ENCODE results near the gene NTSR1. TPM values are rescaled to one million over a fixed set of nuclear protein-coding genes. Genes with fewer than 3 reads are reported as not detected.

Gene NTSR1
- total and polyA plus RNA-seq, 11 donors, result 0.01 to 0.32 (median 0.07) TPM; not detected in 7

DNA sequence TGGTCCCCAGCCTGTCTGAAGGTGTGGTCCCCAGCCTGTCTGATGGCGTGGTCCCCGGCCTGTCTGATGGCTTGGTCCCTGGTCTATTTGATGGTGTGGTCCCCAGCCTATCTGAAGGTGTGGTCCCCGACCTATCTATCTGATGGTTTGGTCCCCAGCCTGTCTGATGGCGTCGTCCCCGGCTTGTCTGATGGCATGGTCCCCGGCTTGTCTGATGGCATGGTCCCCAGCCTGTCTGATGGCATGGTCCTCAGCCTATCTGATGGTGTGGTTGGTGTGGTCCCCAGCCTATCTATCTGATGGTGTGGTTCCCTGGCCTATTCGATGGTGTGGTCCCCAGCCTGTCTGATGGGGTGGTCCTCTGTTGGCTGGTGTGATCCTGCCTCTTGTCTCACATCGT is 69.4 kb downstream of the NTSR1 start:
- 91 to 98% (median 97%) methylated on average over 8 to 9 of the region's 9 CpGs for WGBS, 4 donors
- intact Hi-C loops (cut with DNase I), result no loop called here
- H3K9me3 ChIP-seq, result no peaks in the 10 kb centered on the region
- H3K27me3 ChIP-seq, result peaks cover 0 to 11% (median 0%) of the 10 kb centered on the region in 9 donors
- H3K4me3 ChIP-seq, result no peak overlapping the region
- TF ChIP-seq, protein P1, sequence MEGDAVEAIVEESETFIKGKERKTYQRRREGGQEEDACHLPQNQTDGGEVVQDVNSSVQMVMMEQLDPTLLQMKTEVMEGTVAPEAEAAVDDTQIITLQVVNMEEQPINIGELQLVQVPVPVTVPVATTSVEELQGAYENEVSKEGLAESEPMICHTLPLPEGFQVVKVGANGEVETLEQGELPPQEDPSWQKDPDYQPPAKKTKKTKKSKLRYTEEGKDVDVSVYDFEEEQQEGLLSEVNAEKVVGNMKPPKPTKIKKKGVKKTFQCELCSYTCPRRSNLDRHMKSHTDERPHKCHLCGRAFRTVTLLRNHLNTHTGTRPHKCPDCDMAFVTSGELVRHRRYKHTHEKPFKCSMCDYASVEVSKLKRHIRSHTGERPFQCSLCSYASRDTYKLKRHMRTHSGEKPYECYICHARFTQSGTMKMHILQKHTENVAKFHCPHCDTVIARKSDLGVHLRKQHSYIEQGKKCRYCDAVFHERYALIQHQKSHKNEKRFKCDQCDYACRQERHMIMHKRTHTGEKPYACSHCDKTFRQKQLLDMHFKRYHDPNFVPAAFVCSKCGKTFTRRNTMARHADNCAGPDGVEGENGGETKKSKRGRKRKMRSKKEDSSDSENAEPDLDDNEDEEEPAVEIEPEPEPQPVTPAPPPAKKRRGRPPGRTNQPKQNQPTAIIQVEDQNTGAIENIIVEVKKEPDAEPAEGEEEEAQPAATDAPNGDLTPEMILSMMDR (IDR thresholded peaks at IDR 0.05), result no peak
- no peak for TF ChIP-seq POLR2A (IDR thresholded peaks at IDR 0.05)
- H3K27ac ChIP-seq, result no peak overlapping the region
- ATAC-seq, result no peak
- no peaks in the 10 kb centered on the region for H3K36me3 ChIP-seq
- peaks cover 0 to 18% (median 1%) of the 10 kb centered on the region in 12 donors for H3K4me1 ChIP-seq
- no peak for DNase-seq

DNA sequence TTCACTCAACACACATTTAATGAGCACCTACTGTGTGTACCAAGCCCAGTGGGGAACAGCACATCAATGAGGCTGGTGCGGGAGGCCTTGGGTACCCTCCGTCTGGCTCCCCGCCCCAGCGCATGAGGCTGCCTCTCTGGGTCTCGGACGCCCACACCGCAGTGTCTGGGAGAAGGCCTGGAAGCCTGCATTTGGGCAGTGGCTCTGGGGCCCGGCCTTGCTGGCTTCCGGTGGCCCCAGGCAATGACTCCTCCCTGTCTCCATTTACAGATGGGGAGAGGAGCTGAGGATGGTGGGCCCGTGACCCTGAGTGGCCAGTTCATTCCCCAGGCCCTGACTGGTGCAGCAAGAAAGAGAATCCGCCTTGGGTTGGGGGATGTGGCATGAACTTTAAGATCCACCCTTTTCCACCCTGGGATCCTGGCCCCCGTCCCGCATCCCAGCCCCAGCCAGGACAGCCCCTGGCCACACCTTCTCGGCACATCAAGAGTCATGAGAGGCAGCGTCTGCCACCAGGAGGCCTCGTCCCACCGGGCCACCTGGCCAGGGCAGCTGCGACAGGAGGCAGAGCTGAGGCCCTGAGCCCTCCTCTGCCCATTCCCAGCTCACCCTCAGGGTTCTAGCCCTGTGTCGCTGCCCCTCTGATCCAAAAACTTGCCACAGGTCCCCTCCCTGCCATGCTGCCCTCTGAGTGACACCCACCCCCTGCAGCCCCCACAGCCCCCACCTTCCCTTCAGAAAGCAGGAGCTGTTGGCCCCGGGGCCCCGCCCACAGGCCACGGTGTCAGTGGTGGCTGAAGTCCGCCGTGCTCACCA is 70.2 kb downstream of the NTSR1 start:
- no peaks in the 10 kb centered on the region for H3K36me3 ChIP-seq
- intact Hi-C loops (cut with DNase I), result no loop called here
- 77 to 84% (median 80%) methylated on average over 11 to 24 of the region's 24 CpGs for WGBS, 4 donors
- H3K27me3 ChIP-seq, result peaks cover 0 to 8% (median 0%) of the 10 kb centered on the region in 9 donors
- H3K9me3 ChIP-seq, result no peaks in the 10 kb centered on the region
- TF ChIP-seq POLR2A (IDR thresholded peaks at IDR 0.05), result no peak
- TF ChIP-seq, protein P1 (IDR thresholded peaks at IDR 0.05), result no peak
- ATAC-seq (no peak), DNase-seq (no peak)
- no peak overlapping the region for H3K4me3 ChIP-seq
- no peak overlapping the region for H3K27ac ChIP-seq
- peaks cover 0 to 23% (median 7%) of the 10 kb centered on the region in 12 donors for H3K4me1 ChIP-seq

DNA sequence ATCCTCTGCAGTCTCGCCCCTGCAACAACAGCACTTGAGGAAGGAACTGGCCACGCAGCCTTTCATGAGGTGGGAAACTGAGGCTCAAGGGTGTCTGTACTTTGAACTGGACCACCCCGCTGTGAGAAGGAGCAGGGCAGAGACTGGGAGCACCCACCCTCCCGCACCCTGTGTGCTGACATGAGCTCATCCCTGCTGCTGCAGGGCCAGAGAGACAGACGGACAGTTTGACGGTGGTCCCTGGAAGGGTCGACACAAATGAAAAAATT is 70.7 kb downstream of the NTSR1 start:
- Histone ChIP-seq H3K27me3 (peaks cover 0 to 7% (median 0%) of the 10 kb centered on the region in 9 donors), H3K9me3 (no peaks in the 10 kb centered on the region), H3K4me3 (no peak overlapping the region), H3K36me3 (no peaks in the 10 kb centered on the region), H3K27ac (no peak overlapping the region), H3K4me1 (peaks cover 0 to 23% (median 7%) of the 10 kb centered on the region in 12 donors)
- ATAC-seq (no peak), DNase-seq (no peak)
- WGBS, 4 donors, result 89 to 93% (median 91%) methylated on average over 7 of the region's 7 CpGs
- intact Hi-C loops (cut with DNase I), result no loop called here
- TF ChIP-seq, protein P1 (IDR thresholded peaks at IDR 0.05), result no peak
- no peak for TF ChIP-seq POLR2A (IDR thresholded peaks at IDR 0.05)

DNA sequence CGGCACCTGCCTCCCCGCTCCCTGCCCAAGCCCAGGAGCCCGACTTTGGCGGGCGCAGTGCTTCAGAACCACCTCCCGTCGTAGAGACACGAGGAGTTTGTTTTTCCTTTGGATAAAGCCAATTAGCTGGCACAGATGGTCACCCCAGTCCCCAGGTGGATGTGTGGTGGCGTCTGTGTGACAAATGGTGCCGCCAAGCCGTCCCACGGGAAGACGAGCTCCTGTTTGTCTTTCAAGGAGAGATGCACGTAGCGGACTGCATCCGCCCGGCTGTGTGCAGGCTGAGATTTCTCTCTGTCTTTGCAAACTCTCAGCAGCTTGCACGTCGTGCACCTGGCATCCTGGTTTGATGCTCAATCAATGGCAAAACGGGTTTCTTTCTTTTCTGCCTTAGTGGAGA is 71.6 kb downstream of the NTSR1 start:
- WGBS, 4 donors, result 79 to 83% (median 82%) methylated on average over 20 of the region's 20 CpGs
- peaks cover 0 to 23% (median 7%) of the 10 kb centered on the region in 12 donors for H3K4me1 ChIP-seq
- no peak for TF ChIP-seq POLR2A (IDR thresholded peaks at IDR 0.05)
- TF ChIP-seq, protein P1 (IDR thresholded peaks at IDR 0.05), result no peak
- intact Hi-C loops (cut with DNase I), result loop anchor here in 1 of 10 donors (10.0 kb wide), 1 partner anchor 275 kb away; no protein-coding TSS in a partner anchor
- no peak overlapping the region for H3K27ac ChIP-seq
- peaks cover 0 to 4% (median 0%) of the 10 kb centered on the region in 9 donors for H3K27me3 ChIP-seq
- ATAC-seq (no peak), DNase-seq (no peak)
- no peaks in the 10 kb centered on the region for H3K9me3 ChIP-seq
- H3K4me3 ChIP-seq, result no peak overlapping the region
- no peaks in the 10 kb centered on the region for H3K36me3 ChIP-seq

Measured in heart left ventricle (tissue), 16 donors.